Right atrium auricular region (tissue), 2 donors: ENCODE measurements around the gene TBC1D21. TPM values are rescaled to one million over a fixed set of nuclear protein-coding genes. Genes with fewer than 3 reads are reported as not detected.

Experiments
- DNase-seq: peaks from one replicate; pipeline ENCODE4 v3.0.0-alpha.2; 2019; ENCODE audit warnings: low spot score
- H3K27ac ChIP-seq, 2 donors: fragments of 200-600 bp; sonication (generic); 1 replicate in 1 of 2; 2 replicates in 1 of 2; pipeline ENCODE4 v1.5.1; 2016 to 2019
- H3K27me3 ChIP-seq, 2 donors: fragments of 200-600 bp; sonication (generic); one replicate each; pipeline versions ENCODE4 v1.5.1 to v1.6.0; 2017 to 2019
- H3K36me3 ChIP-seq: fragments of 200-600 bp; sonication (generic); one replicate; pipeline ENCODE4 v1.5.1; 2016
- H3K4me1 ChIP-seq, 2 donors: fragments of 200-600 bp; sonication (generic); one replicate each; pipeline versions ENCODE4 v1.5.1 to v1.6.0; 2017 to 2019
- H3K4me3 ChIP-seq, 2 donors: fragments of 200-600 bp; sonication (generic); 1 replicate in 1 of 2; 2 replicates in 1 of 2; pipeline ENCODE4 v1.5.1; 2017 to 2019; ENCODE audit warnings: mild to moderate bottlenecking in 1 of 2, moderate library complexity in 1 of 2
- H3K9me3 ChIP-seq, 2 donors: fragments of 200-600 bp; sonication (generic); one replicate each; pipeline ENCODE4 v1.5.1; 2019
- total RNA-seq, 2 donors: library from RNA; depleted of rRNA; stranded (reverse); fragments of >200 nt; gene quantifications; one replicate each; pipeline ENCODE4 v1.1.0, GENCODE V29; 2016
- TF ChIP-seq, protein P1 (sequence below), 2 donors: fragments of 200-600 bp; sonication (generic); IDR thresholded peaks; one replicate each; pipeline ENCODE4 v1.5.1; 2019; ENCODE audit warnings: antibody characterized with exemption in 2 of 2

The TBC1D21 gene
- total RNA-seq, 2 donors from 2014 or later, result not detected

DNA sequence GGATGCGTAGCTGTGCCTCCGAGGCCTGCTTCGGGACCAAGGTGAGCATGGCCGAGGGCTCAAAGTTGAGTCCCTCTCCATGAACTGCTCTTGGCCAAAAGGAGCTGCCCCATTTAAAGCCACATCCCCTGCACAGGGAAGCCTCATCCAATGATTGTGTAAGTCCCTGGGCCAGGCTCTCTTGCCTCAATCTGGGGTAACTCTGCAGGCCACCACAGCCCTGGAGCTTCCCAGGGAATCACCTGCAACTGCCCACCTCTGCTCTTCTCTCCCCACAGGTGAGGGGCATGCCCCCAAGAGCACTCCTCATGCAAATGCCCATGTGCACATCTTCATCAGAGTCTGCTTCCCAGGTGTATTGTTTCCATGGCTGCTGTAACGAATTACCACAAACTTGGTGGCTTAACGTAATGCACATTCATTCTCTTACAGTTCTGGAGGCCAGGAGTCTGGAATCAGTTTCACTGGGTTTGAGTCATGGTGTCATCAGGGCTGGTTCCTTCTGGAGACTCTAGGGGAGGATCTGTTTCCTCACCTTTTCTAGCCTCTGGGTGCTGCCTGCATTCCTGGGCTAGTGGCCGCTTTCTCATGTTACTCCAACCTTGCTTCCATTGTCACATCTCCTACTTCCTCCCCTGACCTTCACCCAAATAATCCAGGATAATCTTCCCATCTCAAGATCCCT lies 27.9 kb downstream of the TBC1D21 start:
- DNase-seq, result no peak
- no peaks in the 10 kb centered on the region for H3K27me3 ChIP-seq
- no peak overlapping the region for H3K27ac ChIP-seq
- H3K36me3 ChIP-seq, result no peaks in the 10 kb centered on the region
- peaks cover 0 to 5% of the 10 kb centered on the region in 2 donors for H3K9me3 ChIP-seq
- H3K4me1 ChIP-seq, result no peaks in the 10 kb centered on the region
- TF ChIP-seq, protein P1, sequence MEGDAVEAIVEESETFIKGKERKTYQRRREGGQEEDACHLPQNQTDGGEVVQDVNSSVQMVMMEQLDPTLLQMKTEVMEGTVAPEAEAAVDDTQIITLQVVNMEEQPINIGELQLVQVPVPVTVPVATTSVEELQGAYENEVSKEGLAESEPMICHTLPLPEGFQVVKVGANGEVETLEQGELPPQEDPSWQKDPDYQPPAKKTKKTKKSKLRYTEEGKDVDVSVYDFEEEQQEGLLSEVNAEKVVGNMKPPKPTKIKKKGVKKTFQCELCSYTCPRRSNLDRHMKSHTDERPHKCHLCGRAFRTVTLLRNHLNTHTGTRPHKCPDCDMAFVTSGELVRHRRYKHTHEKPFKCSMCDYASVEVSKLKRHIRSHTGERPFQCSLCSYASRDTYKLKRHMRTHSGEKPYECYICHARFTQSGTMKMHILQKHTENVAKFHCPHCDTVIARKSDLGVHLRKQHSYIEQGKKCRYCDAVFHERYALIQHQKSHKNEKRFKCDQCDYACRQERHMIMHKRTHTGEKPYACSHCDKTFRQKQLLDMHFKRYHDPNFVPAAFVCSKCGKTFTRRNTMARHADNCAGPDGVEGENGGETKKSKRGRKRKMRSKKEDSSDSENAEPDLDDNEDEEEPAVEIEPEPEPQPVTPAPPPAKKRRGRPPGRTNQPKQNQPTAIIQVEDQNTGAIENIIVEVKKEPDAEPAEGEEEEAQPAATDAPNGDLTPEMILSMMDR (IDR thresholded peaks at IDR 0.05), result no peak
- H3K4me3 ChIP-seq, result no peak overlapping the region

DNA sequence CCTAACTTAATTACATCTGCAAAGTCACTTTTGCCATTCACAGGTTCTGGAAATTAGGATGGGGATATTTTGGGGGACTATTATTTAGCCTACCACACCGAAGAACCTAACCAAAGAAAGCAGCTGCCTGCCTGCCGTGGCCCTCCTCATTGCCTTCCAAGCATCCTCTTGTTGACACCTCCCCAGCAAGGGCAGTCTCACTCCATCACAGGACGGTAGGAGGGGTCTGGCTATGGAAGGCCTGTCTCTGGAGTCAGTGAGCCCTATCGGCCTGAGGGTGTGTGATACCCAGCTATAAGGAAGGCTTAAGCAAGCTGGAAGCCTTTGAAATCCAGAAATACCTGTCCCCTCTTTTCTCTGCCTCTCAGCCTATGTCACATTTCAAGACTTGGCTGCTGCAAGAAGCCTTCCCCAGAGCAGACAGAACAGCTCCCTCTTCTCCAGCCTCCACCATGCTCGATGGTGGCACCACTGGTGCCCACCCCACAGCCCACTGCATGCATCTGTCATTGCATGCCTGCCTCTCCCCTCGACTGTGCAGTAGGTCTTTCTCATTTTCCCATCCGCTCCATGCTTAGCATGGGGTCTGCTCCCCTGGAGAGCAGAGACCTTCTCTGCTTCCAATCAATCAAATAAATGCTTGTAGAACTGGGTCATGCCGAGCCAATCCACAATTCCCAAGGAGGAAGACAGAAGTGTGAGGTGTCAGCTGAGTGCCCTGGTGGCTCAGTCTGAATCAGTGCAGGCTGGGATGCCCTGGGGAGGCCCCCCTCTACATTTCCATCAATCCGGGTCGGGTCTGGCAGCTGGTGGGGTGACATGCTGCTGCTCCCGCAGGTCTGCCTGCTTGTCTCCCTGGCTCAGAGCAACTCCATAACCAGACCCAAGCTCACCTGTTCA lies 29.0 kb downstream of the TBC1D21 start:
- Histone ChIP-seq H3K4me3 (no peak overlapping the region), H3K27ac (no peak overlapping the region), H3K4me1 (no peaks in the 10 kb centered on the region), H3K36me3 (no peaks in the 10 kb centered on the region), H3K27me3 (no peaks in the 10 kb centered on the region), H3K9me3 (peaks cover 0 to 5% of the 10 kb centered on the region in 2 donors)
- TF ChIP-seq, protein P1 (IDR thresholded peaks at IDR 0.05), result no peak
- no peak for DNase-seq

DNA sequence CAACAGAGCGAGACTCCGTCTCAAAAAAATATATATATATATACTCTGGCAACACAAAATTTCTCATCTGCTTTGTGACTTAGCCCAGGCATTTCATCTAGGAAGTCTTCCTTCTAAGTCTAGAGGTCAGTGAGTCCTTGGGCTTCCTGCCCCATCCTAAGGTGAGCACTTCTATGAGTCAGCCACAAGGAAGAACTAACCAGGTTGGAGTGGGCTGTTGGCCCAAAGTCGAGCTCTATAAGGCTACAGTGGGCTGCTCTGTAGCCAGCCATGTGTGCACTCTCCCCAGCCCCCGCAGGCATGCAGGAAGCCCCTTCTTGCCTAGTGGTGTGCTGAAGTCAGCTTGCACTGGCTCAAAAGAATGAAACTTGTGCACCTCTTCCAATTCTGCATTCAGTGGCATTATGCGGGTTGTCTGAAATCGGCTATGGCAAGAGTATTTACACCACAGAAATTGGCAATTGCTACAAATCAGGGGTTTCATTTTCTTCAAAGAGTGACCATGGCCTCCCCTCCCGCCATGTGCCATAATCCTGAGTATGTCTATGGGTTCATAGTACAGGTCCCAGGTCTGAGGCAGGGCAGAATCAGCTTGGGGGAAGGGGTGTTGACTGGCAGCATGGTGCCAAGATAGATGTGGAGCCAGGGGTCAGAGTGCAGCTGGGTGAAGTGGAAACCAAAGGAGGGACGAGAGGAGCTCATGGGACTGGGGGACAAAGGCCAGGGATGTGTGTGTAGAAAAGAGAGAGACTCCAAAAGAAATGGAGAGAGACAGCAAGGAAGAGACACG lies 30.9 kb downstream of the TBC1D21 start:
- Histone ChIP-seq H3K36me3 (no peaks in the 10 kb centered on the region), H3K4me3 (no peak overlapping the region), H3K27ac (no peak overlapping the region), H3K4me1 (peaks cover 0 to 3% of the 10 kb centered on the region in 2 donors), H3K27me3 (no peaks in the 10 kb centered on the region), H3K9me3 (peaks cover 0 to 5% of the 10 kb centered on the region in 2 donors)
- DNase-seq, result no peak
- TF ChIP-seq, protein P1 (IDR thresholded peaks at IDR 0.05), result no peak

DNA sequence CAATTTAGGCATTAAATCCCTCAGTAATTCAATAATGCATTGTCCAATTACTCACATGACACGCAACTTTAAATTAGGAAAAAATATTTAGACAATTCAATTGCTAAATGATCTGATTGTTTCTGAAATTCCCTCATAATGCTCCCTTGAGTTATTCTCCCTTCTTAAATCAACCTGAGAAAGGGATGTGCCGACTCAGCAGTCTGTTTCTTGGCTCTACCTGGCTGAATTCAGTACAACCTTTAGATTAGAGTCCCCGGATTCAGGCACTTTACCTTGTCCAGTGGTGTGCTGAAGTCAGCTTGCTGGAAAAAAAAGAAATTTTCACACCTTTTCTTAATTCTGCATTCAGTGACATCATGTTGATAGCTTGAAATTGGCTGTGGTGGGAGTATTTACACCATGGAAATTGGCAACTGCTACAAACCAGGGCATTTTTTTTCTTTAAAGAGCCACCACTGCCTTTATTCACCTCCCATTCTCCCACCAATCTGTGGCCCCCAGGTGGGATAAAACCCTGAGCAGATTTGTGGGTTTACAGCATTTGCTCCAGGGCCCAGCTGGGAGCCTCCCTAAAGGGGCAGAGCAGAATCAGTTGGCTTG lies 32.0 kb downstream of the TBC1D21 start:
- no peak overlapping the region for H3K4me3 ChIP-seq
- peaks cover 0 to 3% of the 10 kb centered on the region in 2 donors for H3K4me1 ChIP-seq
- no peak for DNase-seq
- H3K36me3 ChIP-seq, result no peaks in the 10 kb centered on the region
- TF ChIP-seq, protein P1 (IDR thresholded peaks at IDR 0.05), result no peak
- H3K27ac ChIP-seq, result no peak overlapping the region
- H3K9me3 ChIP-seq, result peaks cover 0 to 5% of the 10 kb centered on the region in 2 donors
- H3K27me3 ChIP-seq, result no peaks in the 10 kb centered on the region

DNA sequence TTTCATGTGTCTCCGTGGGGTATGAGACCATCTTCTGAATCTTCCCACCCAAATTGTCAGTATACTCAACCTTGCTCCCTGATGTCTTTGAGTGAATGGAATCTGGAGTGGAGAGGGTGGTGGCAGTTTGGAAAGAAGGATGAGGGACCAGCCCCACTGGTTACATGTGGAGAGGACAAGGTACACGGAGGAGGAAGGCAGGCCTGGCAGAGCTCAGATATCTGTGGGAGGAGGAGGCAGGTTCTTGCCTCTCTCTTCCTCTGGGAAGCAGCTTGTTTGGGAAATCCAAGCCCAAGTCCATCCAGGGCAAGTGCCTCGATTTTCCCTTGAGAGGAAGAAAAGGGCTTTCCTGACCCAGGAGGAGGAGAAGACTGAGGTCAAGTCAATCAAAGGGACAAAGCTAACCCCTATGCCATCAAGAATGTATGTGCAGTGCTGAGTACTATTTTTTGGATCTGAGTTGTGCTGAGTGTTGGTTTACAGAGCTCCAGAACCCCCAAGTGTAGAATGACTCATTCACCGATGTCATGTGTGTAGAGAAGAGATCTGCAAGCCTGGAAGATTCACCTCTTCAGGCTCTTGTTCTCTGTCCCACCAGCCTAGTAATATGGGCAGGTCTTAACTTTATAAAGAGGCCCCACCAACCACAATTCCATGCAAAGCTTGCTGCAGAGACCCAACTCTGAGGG lies 33.1 kb downstream of the TBC1D21 start:
- H3K36me3 ChIP-seq, result no peaks in the 10 kb centered on the region
- H3K27ac ChIP-seq, result no peak overlapping the region
- H3K27me3 ChIP-seq, result no peaks in the 10 kb centered on the region
- no peak overlapping the region for H3K4me3 ChIP-seq
- peaks cover 0 to 3% of the 10 kb centered on the region in 2 donors for H3K4me1 ChIP-seq
- DNase-seq, result no peak
- TF ChIP-seq, protein P1 (IDR thresholded peaks at IDR 0.05), result no peak
- H3K9me3 ChIP-seq, result peaks cover 0 to 5% of the 10 kb centered on the region in 2 donors
